ENCODE data around the gene TRPM8. TPM values are rescaled to one million over a fixed set of nuclear protein-coding genes. Genes with fewer than 3 reads are reported as not detected.

TRPM8 gene
- total RNA-seq, 2 donors from 2014 or later = not detected

DNA sequence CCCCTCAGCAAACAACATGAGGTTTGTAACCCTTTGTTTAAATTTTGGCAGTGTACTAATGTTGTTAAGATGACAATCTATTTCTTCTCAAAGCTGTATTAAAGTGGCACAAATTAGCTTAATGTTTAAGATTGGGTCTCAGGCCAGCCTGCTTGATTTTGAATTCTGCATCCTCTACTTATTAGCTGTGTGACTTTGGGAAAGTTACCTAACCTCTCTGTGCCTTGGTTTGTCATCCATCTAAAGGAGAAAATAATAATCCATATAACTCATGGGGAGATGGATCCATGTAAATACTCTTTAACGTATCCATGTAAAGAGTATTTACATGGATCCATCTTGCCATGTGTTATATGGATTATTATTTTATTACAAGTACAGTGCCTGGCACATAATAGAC, 2.1 kb downstream of the TRPM8 start:
- no peak overlapping the region for H3K4me3 ChIP-seq
- DNase-seq (ENCODE audit: low spot score) = no peak
- H3K36me3 ChIP-seq = no peaks in the 10 kb centered on the region
- no peaks in the 10 kb centered on the region for H3K9me3 ChIP-seq
- TF ChIP-seq, protein P1, sequence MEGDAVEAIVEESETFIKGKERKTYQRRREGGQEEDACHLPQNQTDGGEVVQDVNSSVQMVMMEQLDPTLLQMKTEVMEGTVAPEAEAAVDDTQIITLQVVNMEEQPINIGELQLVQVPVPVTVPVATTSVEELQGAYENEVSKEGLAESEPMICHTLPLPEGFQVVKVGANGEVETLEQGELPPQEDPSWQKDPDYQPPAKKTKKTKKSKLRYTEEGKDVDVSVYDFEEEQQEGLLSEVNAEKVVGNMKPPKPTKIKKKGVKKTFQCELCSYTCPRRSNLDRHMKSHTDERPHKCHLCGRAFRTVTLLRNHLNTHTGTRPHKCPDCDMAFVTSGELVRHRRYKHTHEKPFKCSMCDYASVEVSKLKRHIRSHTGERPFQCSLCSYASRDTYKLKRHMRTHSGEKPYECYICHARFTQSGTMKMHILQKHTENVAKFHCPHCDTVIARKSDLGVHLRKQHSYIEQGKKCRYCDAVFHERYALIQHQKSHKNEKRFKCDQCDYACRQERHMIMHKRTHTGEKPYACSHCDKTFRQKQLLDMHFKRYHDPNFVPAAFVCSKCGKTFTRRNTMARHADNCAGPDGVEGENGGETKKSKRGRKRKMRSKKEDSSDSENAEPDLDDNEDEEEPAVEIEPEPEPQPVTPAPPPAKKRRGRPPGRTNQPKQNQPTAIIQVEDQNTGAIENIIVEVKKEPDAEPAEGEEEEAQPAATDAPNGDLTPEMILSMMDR (IDR thresholded peaks at IDR 0.05) = no peak
- no peaks in the 10 kb centered on the region for H3K4me1 ChIP-seq
- H3K27ac ChIP-seq = no peak overlapping the region
- no peaks in the 10 kb centered on the region for H3K27me3 ChIP-seq

DNA sequence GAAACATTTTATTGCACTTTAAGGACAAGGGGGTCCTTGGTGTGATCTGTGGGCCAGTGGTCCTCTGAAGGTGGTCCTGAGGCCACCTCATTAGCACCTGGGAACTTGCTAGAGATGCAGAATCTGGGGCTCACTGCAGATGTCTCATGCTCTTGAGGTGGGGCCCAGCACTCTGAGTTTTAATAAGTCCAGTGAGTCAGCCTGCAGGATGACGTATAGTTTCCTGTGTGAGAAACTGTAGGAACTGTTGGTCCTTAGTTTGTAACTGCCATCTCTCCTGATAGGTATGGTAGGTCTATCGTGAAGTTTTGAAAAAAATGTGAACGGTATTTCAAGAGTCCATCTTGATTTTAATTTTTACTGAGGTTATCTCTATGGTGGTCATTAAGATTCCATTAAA, 2.8 kb downstream of the TRPM8 start:
- DNase-seq (ENCODE audit: low spot score) = no peak
- TF ChIP-seq, protein P1 (IDR thresholded peaks at IDR 0.05) = no peak
- Histone ChIP-seq H3K4me1 (no peaks in the 10 kb centered on the region), H3K27me3 (no peaks in the 10 kb centered on the region), H3K36me3 (no peaks in the 10 kb centered on the region), H3K27ac (no peak overlapping the region), H3K9me3 (no peaks in the 10 kb centered on the region), H3K4me3 (no peak overlapping the region)

DNA sequence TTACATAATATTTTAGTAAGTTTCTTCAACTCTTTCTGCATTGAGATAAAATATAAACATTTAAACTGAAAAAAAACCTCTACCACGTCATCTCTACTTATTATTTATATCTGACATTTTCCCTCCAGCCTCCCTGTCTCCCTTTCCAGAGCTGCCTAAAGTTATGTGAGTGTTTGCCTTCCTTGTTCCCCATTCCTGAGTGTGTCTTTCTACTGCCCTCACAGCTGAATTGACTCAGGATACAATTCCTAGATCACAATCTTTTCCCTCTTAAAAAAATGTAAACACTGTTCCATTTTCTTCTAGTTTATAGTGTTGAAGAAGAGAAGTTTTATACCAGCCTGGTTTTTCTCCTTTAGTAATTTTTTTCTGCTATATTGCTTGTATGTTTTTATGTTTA, 5.3 kb downstream of the TRPM8 start:
- no peak for DNase-seq (ENCODE audit: low spot score)
- TF ChIP-seq, protein P1 (IDR thresholded peaks at IDR 0.05) = no peak
- Histone ChIP-seq H3K9me3 (no peaks in the 10 kb centered on the region), H3K27ac (no peak overlapping the region), H3K27me3 (no peaks in the 10 kb centered on the region), H3K4me3 (no peak overlapping the region), H3K36me3 (no peaks in the 10 kb centered on the region), H3K4me1 (no peaks in the 10 kb centered on the region)

DNA sequence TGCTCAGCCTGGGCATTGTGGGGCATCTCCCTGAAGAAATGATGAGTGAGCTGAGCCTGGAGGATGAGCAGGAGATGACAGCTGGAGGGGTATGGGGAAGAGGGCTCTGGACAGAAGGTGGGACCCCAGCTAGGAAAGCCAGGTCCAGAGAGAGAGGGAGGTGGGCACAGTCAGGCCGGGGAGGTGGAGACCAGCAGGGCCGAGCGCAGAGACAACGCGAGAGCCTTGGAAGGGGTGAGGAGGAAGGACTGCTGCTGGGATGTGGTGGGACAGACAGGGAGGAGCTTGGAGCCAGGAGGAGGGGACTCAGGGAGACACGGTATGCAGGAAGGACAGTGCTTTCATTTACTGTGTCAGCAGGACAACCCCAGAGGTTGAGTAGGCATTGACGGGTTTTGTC, 8.2 kb downstream of the TRPM8 start:
- DNase-seq (ENCODE audit: low spot score) = no peak
- no peaks in the 10 kb centered on the region for H3K4me1 ChIP-seq
- no peaks in the 10 kb centered on the region for H3K27me3 ChIP-seq
- no peak overlapping the region for H3K4me3 ChIP-seq
- H3K27ac ChIP-seq = no peak overlapping the region
- no peaks in the 10 kb centered on the region for H3K9me3 ChIP-seq
- H3K36me3 ChIP-seq = no peaks in the 10 kb centered on the region
- TF ChIP-seq, protein P1 (IDR thresholded peaks at IDR 0.05) = no peak

DNA sequence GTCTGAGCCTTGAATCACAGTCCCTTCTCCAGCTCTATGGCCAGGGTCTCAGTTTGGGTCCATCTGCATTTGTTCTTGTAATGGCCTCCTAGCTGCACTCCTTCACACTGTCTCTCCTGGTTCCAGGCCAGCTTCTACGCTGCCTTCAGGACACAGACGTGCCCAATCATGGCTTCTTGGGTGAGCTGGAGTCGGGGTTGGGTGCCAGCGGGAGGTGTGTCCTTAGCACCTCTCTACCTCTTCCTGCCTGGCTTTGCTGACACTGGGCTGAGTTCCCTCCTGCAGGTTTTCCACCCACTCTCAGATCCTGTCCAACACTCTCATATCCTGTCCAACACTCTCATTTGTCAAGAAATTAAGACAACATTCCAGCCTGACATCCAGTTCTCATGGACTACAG, 9.6 kb downstream of the TRPM8 start:
- no peak for DNase-seq (ENCODE audit: low spot score)
- H3K36me3 ChIP-seq = no peaks in the 10 kb centered on the region
- no peak overlapping the region for H3K4me3 ChIP-seq
- H3K27ac ChIP-seq = no peak overlapping the region
- no peaks in the 10 kb centered on the region for H3K9me3 ChIP-seq
- no peaks in the 10 kb centered on the region for H3K4me1 ChIP-seq
- TF ChIP-seq, protein P1 (IDR thresholded peaks at IDR 0.05) = no peak
- no peaks in the 10 kb centered on the region for H3K27me3 ChIP-seq

DNA sequence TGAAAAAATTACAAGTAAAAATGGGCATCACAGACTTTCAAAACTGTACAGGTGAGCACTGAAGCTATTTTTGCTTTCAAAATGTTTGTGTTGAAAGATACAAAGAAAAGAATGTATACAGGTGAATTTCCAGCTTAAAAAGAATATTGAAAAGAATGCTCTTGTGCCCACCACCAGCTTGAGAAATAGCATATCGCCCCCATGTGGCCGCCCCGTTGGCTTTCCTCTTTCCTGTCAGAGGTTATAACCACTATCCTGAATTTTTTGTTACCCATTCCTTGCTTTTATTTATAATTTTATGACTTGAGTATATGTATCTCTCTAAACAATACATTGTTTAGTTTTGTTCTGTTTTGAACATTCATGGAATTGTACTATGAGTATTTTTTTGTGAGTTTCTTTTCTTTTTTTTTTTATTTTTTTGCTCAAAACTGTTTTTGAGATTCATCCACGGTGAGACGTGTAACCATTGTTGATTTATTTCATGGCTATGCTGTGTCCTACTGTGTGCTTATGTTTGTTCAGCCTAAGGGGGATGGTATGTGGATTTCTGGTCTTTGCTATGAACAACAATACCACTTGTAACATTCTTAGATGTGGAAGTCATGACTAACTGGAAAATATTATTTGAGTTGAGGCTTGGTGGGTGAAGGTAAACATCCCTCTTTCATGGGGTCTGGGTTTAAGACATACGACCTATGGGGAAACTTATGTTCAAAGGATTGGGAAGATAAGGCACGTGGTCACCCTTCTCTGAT, 11.6 kb downstream of the TRPM8 start:
- Histone ChIP-seq H3K4me3 (no peak overlapping the region), H3K27ac (no peak overlapping the region), H3K4me1 (no peaks in the 10 kb centered on the region), H3K36me3 (no peaks in the 10 kb centered on the region), H3K27me3 (no peaks in the 10 kb centered on the region), H3K9me3 (no peaks in the 10 kb centered on the region)
- DNase-seq (ENCODE audit: low spot score) = no peak
- TF ChIP-seq, protein P1 (IDR thresholded peaks at IDR 0.05) = peak in 1 of 2 donors; percentile 17

Data from right atrium auricular region (tissue), 2 donors.